ENCODE results near the gene CDH23. TPM values are rescaled to one million over a fixed set of nuclear protein-coding genes. Genes with fewer than 3 reads are reported as not detected.

The CDH23 gene
- total RNA-seq, 8 experiments from 2014 or later = 1.6 to 81.3 (median 3.3) TPM

DNA sequence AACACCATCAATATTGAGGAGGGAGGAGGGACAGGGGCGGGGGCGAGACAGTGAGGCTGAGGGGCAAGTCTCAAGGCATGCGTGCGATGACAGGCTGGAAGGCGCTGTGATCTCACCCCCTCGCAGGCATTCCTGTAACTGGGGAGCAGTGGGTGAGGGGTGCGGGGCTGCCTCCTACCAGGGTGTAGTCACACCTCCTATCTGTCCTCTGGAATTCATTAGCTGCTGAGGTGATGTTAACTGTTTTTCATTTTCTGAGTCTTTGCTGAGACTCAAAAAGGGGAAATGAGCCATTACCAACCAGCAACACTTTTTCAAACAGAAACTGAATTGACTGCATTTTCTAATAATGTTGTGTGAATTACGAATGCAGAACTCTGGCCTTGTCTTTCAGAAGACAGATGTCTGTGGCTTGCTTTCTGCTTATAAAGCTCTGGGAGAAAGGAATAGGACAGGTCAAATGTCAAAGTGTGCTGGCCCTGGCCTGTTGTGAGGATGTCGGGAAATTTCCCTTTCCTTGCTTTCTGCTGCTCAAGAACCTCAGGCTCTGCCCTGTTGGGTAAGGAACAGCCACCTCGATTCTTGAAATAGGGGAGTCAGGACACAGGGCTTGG, 23.7 kb upstream of the CDH23 start:
- in situ Hi-C loops (cut with MboI; ENCODE audit: low pct_unique_long_range_greater_than_20kb in 2 of 9, low sequenced_read_pairs in 9 of 9, unreplicated experiment in 9 of 9) = no loop called here
- Histone ChIP-seq H3K4me3 (no peak overlapping the region), H3K4me1 (replicated peaks in 1 of 2) (peaks cover 27 to 30% of the 10 kb centered on the region in 2 donors), H3K27ac (peak overlapping the region in 1 of 2 donors; percentile 3)
- WGBS, 10 experiments = 7 to 63% (median 40%) methylated on average over 1 to 4 of the region's 10 CpGs; no CpG with 5 or more reads in 1 of the 10 experiments
- ATAC-seq (replicated peaks in 6 of 8) = peak in 5 of 8 experiments; percentile 90 to 97 (median 95)

DNA sequence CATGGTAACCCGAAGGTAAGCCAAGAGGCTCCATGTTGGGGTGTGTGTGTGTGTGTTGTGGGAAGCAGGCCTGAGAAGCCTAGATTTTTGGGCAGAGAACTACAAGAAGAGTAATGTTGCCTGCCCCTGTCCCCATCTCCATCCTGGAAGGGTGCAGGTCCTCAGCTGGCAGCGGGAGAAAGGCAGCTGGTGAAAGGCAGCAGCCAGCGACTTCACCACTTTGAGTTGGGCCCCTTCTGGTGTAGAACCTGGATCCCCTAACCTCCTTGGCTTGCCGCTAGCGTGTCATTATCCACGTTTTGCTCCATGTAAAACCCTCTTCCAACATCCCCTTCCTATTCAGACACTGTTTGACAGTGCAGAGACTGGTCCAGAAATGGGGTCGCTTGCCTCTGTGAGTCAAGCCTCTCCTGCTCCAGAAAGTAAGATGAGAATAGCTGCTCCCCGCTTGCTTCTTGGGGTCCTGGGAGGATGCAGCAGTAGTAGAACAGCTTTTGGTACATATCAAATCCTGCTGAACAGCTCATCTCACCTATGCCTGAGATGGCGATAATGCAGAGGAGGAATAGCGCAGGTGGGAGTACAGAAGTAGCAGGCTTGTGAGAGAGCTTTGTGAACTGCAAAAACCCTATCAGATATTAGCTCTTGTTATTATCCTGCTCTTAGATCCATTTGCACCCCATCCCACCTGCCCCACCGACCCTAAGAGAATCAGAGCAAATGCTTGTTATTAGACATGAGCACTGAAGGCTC, 22.1 kb upstream of the CDH23 start:
- in situ Hi-C loops (cut with MboI; ENCODE audit: low pct_unique_long_range_greater_than_20kb in 2 of 9, low sequenced_read_pairs in 9 of 9, unreplicated experiment in 9 of 9) = loop anchor here (25.0 kb wide), 3 partner anchors 188 to 338 kb away; partner anchors contain the start of gene C10orf105 (in 5 of the 9)
- H3K27ac ChIP-seq = no peak overlapping the region

DNA sequence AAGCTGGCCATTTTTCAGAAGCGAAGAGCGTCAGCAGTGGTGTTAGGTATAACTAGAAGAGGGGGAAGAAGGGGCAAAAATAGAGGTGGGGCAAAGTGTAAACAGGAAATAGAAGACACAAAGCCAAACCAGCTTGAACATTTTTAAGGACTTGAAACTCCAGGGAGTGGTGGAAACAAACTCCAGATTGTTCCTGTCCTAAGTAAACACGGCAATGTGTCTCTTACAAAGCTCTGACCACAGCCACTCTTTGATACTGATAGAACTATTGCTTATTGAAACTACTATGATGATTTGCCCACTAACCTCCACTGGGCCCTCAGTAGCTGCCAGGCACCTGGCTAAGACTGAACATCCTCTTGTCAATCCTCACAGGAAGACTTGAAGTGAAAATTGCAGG, 20.8 kb upstream of the CDH23 start:
- H3K4me3 ChIP-seq = no peak overlapping the region
- 33 to 100% (median 67%) methylated on average over 1 to 3 of the region's 3 CpGs; no CpG with 5 or more reads in 4 of the 10 experiments for whole genome bisulfite sequencing, 10 experiments
- H3K4me1 ChIP-seq (replicated peaks in 1 of 2) = peaks cover 26 to 28% of the 10 kb centered on the region in 2 donors
- in situ Hi-C loops (cut with MboI; ENCODE audit: low pct_unique_long_range_greater_than_20kb in 2 of 9, low sequenced_read_pairs in 9 of 9, unreplicated experiment in 9 of 9) = loop anchor here (25.0 kb wide), 3 partner anchors 186 to 336 kb away; partner anchors contain the start of gene C10orf105 (in 5 of the 9)
- H3K27ac ChIP-seq = no peak overlapping the region
- ATAC-seq (replicated peaks in 6 of 8) = no peak

More for the DNA sequence above, 22.1 kb upstream of the CDH23 start:
- H3K4me3 ChIP-seq = no peak overlapping the region
- WGBS, 10 experiments = 47 to 100% (median 93%) methylated on average over 1 to 7 of the region's 11 CpGs; no CpG with 5 or more reads in 2 of the 10 experiments
- ATAC-seq (replicated peaks in 6 of 8) = no peak
- H3K4me1 ChIP-seq (replicated peaks in 1 of 2) = peaks cover 27 to 30% of the 10 kb centered on the region in 2 donors

DNA sequence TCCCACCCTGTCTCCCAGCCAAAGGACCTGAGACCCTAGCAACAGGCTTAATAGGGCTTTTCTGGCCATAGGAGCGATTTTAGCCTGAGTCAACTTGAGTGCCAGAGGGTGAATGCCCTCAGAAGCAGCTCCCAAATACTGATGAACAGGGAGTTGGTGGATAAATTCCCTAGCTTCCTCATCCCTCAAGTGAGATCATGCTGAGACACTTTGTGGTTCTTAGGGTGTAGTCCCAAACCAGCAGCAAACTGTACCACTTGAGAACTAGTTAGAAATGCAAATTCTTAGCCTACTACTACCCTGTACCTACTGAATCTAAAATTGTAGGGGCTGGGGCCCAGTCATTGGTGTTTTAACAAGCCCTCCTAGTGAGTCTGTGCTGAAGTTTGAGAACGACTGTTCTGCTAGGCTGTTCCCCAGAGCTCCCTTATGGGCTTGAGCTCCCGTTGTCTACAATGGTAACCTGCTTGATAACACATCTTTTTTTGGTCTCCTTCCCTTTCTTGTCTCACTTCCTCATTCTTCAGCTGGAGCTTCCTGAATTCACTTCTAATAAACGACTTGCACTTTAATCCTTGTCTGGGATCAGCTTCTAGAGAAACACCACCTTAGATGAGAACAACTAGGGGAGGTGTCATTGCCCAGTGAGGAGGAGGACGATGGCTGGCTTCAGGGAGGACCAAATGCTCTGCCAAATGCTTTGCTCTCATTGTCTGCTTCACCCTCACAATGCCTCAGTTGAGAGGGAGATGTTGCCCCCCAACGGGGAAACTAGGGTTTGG, 18.2 kb upstream of the CDH23 start:
- H3K4me3 ChIP-seq = no peak overlapping the region
- in situ Hi-C loops (cut with MboI; ENCODE audit: low pct_unique_long_range_greater_than_20kb in 2 of 9, low sequenced_read_pairs in 9 of 9, unreplicated experiment in 9 of 9) = loop anchor here (25.0 kb wide), 3 partner anchors 184 to 334 kb away; partner anchors contain the start of gene C10orf105 (in 5 of the 9)
- peaks cover under 1 to 2% of the 10 kb centered on the region in 2 donors for H3K4me1 ChIP-seq (replicated peaks in 1 of 2)
- H3K27ac ChIP-seq = no peak overlapping the region
- 17 to 83% (median 50%) methylated on average over 2 to 6 of the region's 6 CpGs; no CpG with 5 or more reads in 1 of the 10 experiments for WGBS, 10 experiments
- ATAC-seq (replicated peaks in 6 of 8) = no peak

DNA sequence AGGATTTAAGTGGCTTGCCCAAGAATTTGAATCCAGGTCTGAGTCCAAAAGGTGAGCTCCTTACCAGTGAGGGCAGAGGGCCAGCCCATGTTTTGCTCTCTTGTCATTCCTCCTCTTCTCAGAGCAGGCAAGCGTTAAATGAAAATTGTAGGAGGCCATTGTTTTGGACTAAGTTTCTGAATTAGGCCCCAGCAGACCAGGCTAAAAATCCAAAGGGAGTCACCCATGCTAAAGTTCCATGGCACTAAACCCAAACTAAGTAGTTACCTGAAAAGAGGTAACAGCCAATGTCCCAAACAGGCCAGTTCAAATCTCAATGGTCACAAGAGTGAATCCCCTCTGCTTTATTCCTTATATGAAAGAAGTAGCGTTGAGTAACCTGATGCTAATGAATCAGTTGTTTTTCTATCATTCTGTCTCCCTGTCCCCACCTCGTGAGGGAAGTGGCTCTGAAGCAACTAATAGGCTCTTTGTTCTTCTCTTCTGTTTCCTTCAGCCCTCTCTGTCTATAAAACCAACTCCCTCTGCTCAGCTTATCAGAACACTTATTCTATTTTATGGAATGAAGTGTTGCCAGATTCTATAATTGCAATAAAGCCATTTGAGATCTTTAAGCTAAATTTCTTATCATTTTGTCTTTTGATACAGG, 17.5 kb upstream of the CDH23 start:
- WGBS, 10 experiments = 50 to 100% (median 61%) methylated on average over 1 to 3 of the region's 3 CpGs; no CpG with 5 or more reads in 1 of the 10 experiments
- no peak for ATAC-seq (replicated peaks in 6 of 8)
- no peak overlapping the region for H3K27ac ChIP-seq
- no peaks in the 10 kb centered on the region for H3K4me1 ChIP-seq (replicated peaks in 1 of 2)
- in situ Hi-C loops (cut with MboI; ENCODE audit: low pct_unique_long_range_greater_than_20kb in 2 of 9, low sequenced_read_pairs in 9 of 9, unreplicated experiment in 9 of 9) = loop anchor here (25.0 kb wide), 3 partner anchors 183 to 333 kb away; partner anchors contain the start of gene C10orf105 (in 5 of the 9)
- H3K4me3 ChIP-seq = no peak overlapping the region

DNA sequence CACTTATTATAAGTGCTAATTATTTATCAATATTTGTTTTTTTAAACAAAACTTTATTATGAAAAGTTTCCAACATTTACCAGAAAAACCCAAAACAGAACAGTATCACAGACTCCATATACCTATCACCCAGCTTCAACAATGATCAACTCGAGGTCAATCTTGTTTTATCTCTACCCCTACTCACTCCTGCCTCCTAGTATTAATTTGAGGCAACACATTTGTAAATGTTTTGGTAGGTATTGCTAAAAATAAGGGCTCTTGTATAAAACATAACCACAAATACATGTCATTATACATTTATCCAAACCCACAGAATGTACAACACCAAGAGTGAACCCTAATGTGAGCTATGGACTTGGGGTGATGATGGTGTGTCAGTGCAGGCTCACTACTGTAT, 15.9 kb upstream of the CDH23 start:
- no peak overlapping the region for H3K27ac ChIP-seq
- no peak overlapping the region for H3K4me3 ChIP-seq
- H3K4me1 ChIP-seq (replicated peaks in 1 of 2) = no peaks in the 10 kb centered on the region
- WGBS, 10 experiments = 0 to 67% (median 17%) methylated on average over 1 of the region's 1 CpG; no CpG with 5 or more reads in 4 of the 10 experiments
- no peak for ATAC-seq (replicated peaks in 6 of 8)
- in situ Hi-C loops (cut with MboI; ENCODE audit: low pct_unique_long_range_greater_than_20kb in 2 of 9, low sequenced_read_pairs in 9 of 9, unreplicated experiment in 9 of 9) = loop anchor here (10.0 to 25.0 kb wide), 4 partner anchors 181 to 331 kb away; partner anchors contain the start of gene C10orf105 (in 5 of the 9)

DNA sequence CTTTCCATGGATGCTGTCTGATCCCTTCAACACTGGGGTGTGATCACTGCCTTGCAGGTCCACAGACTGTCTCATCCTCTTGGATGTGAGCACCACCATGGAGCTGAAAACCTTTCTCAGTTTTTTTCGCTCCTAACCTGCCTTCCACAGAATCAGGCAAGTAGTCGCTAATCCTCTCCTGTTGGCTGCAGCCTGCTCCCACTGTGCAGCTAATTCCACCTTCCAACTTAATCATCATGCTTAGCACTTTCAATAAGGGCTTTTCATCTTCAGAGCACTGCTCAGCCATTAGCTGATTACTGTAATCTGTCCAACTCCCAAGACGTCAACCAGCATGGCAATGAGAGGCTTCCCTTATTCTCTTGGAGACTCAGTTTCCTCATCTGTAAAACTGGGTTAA, 15.1 kb upstream of the CDH23 start:
- no peaks in the 10 kb centered on the region for H3K4me1 ChIP-seq (replicated peaks in 1 of 2)
- no peak overlapping the region for H3K4me3 ChIP-seq
- no peak overlapping the region for H3K27ac ChIP-seq
- in situ Hi-C loops (cut with MboI; ENCODE audit: low pct_unique_long_range_greater_than_20kb in 2 of 9, low sequenced_read_pairs in 9 of 9, unreplicated experiment in 9 of 9) = loop anchor here (10.0 to 25.0 kb wide), 4 partner anchors 181 to 331 kb away; partner anchors contain the start of gene C10orf105 (in 5 of the 9)
- ATAC-seq (replicated peaks in 6 of 8) = no peak
- 73 to 100% (median 85%) methylated on average over 2 to 3 of the region's 3 CpGs; no CpG with 5 or more reads in 6 of the 10 experiments for WGBS, 10 experiments

DNA sequence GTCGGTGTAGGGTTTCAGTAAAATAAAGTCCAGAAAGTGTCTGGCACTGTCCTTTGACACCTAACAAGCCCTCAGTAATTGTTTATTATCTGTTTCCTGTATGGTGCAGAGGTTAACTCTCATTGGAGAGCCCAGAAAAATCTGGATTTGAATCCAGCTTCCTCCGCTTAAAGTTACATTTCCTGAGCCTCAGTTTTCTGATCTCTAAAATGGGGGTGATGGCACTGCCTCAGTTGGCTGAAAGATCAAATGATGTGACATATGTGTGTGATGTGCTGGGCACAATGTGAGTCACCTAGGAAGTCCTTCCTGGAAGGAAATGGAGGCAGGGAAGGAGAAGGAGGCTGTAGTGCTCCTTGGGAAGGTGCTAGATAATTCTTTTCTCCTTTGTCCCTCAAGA, 14.7 kb upstream of the CDH23 start:
- WGBS, 10 experiments = 0 to 100% (median 71%) methylated on average over 1 to 2 of the region's 2 CpGs; no CpG with 5 or more reads in 2 of the 10 experiments
- no peak for ATAC-seq (replicated peaks in 6 of 8)
- Histone ChIP-seq H3K4me1 (replicated peaks in 1 of 2) (no peaks in the 10 kb centered on the region), H3K4me3 (no peak overlapping the region), H3K27ac (no peak overlapping the region)
- in situ Hi-C loops (cut with MboI; ENCODE audit: low pct_unique_long_range_greater_than_20kb in 2 of 9, low sequenced_read_pairs in 9 of 9, unreplicated experiment in 9 of 9) = loop anchor here (10.0 to 25.0 kb wide), 4 partner anchors 180 to 330 kb away; partner anchors contain the start of gene C10orf105 (in 5 of the 9)

DNA sequence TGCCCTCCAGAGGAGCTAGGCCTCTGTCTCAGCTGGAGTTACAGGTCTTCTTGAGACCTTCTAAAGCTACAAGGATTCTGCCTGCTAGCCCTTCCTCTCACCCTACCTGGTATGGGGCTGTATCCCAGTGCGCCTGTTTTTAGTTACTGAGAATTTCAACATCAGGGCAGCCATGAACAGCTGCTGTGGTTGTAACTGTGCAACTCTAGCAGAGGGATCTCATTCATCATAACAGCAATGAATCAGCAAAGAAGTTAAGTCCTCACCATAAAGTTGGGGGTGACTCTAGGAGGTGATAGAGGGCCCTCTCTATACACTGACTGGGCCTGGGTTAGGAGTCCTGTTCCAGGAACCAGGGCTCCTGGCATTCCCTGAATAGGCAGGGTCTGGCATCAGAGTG, 14.0 kb upstream of the CDH23 start:
- in situ Hi-C loops (cut with MboI; ENCODE audit: low pct_unique_long_range_greater_than_20kb in 2 of 9, low sequenced_read_pairs in 9 of 9, unreplicated experiment in 9 of 9) = loop anchor here (10.0 to 25.0 kb wide), 4 partner anchors 180 to 330 kb away; partner anchors contain the start of gene C10orf105 (in 5 of the 9)
- no peak overlapping the region for H3K27ac ChIP-seq

DNA sequence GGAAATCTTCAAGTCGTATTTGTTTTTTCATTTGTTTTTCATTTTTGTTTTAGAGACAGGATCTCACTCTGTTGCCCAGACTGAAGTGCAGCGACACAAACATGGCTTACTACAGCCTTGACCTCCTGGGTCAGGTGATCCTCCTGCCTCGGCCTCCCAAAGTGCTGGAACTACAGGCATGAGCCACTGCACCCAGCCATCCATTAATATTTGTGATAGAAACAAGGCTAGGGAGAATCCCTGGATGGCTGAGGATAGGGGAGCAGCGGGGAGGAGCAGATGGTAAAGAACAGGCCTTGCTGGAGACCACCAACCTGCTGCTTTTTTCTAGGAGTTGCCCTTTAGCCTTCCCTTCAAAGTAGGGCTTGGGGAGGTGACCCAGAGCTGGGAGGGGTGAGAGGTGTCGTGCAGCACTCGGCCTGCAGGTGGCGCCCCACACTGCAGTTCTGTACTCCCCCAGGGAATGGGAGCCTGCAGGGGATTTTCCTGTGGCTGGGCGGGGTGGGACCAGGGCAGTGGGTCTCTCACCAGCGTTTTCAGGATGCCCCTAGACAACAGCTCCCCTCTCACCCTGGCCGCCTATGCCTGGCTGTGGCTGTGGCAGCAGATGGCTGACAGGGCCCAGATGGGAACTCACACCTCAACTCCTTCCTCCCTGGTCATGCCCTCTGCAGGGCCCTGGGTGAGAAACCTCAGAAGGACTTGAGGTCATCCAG, 12.6 kb upstream of the CDH23 start:
- in situ Hi-C loops (cut with MboI; ENCODE audit: low pct_unique_long_range_greater_than_20kb in 2 of 9, low sequenced_read_pairs in 9 of 9, unreplicated experiment in 9 of 9) = loop anchor here (10.0 to 25.0 kb wide), 4 partner anchors 178 to 328 kb away; partner anchors contain the start of gene C10orf105 (in 5 of the 9)
- Histone ChIP-seq H3K4me1 (replicated peaks in 1 of 2) (peaks cover 0 to 7% of the 10 kb centered on the region in 2 donors), H3K4me3 (no peak overlapping the region), H3K27ac (no peak overlapping the region)
- WGBS, 10 experiments = 0 to 53% (median 37%) methylated on average over 1 to 4 of the region's 10 CpGs; no CpG with 5 or more reads in 1 of the 10 experiments
- ATAC-seq (replicated peaks in 6 of 8) = peak; percentile 82 to 94 (median 89)

More for the DNA sequence above, 14.0 kb upstream of the CDH23 start:
- H3K4me3 ChIP-seq = no peak overlapping the region
- 75 to 80% methylated on average over 1 of the region's 1 CpG; no CpG with 5 or more reads in 8 of the 10 experiments for WGBS, 10 experiments
- peaks cover 0 to under 1% of the 10 kb centered on the region in 2 donors for H3K4me1 ChIP-seq (replicated peaks in 1 of 2)
- no peak for ATAC-seq (replicated peaks in 6 of 8)

DNA sequence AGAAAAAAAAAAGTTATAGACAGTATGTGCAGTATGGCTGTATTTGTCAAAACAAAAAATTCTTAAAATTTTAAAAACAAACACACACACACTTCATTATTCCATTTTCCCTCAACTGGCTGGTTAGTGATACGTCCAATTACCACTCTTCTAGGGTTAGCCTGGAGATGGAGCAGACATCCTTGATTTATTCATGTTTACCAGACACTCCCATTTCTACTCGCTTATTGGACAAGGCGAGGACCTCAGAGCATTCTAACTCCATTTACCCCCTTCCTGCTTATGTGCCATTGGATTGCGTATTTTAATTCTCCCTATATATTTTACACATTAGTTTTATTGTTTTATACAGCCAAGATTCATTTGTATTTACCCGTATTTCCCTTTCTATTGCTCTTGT, 8.5 kb upstream of the CDH23 start:
- H3K4me3 ChIP-seq = no peak overlapping the region
- in situ Hi-C loops (cut with MboI; ENCODE audit: low pct_unique_long_range_greater_than_20kb in 2 of 9, low sequenced_read_pairs in 9 of 9, unreplicated experiment in 9 of 9) = loop anchor here (10.0 to 25.0 kb wide), 4 partner anchors 174 to 324 kb away; partner anchors contain the start of gene C10orf105 (in 5 of the 9)
- ATAC-seq (replicated peaks in 6 of 8) = peak in 3 of 8 experiments; percentile 42 to 66 (median 51)
- H3K4me1 ChIP-seq (replicated peaks in 1 of 2) = peaks cover 7% of the 10 kb centered on the region in 2 donors
- 4 to 90% (median 82%) methylated on average over 4 to 5 of the region's 5 CpGs; no CpG with 5 or more reads in 1 of the 10 experiments for WGBS, 10 experiments
- H3K27ac ChIP-seq = no peak overlapping the region

All from motor neuron (in vitro differentiated cells).